H1 (cell line): ENCODE results near the gene KIF5A. TPM values are rescaled to one million over a fixed set of nuclear protein-coding genes. Genes with fewer than 3 reads are reported as not detected.

Experiments used
- CTCF ChIA-PET: fragments of 300-600 bp; sonication (Branson Sonifier 250); formaldehyde crosslinking; loops from one replicate; lab custom pipeline; 2021; ENCODE audit not compliant: partially characterized antibody; lab: Charles Lee
- POLR2A ChIA-PET: fragments of 300-600 bp; sonication (Branson Sonifier 250); formaldehyde crosslinking; loops from one replicate; lab custom pipeline; 2021; ENCODE audit warnings: inconsistent platforms; ENCODE audit not compliant: partially characterized antibody; lab: Charles Lee
- DNase-seq, 2 experiments: peaks; one replicate each; pipeline versions ENCODE4 v3.0.0 to v3.0.0-alpha.2; 2010 to 2022; ENCODE audit warnings: low spot score in 2 of 2, low read depth in 1 of 2, mixed read lengths in 1 of 2
- FAIRE-seq: peaks from 2 replicates; lab custom pipeline; 2011; peaks lifted over from hg19 to GRCh38; lab: Jason Lieb, UNC
- H2AFZ ChIP-seq: 2 replicates; pipeline ENCODE4 v1.8.1; 2012; ENCODE audit warnings: low read length, inconsistent platforms
- H2AK5ac ChIP-seq: 2 replicates; pipeline ENCODE4 v1.6.1; 2013; ENCODE audit warnings: low read depth, low read length
- H2BK120ac ChIP-seq: replicated peaks from 2 replicates; pipeline ENCODE3; 2013; ENCODE audit warnings: low read depth, low read length, inconsistent platforms
- H2BK12ac ChIP-seq: 2 replicates; pipeline ENCODE4 v1.6.1; 2013; ENCODE audit warnings: low read depth, low read length
- H2BK15ac ChIP-seq: 2 replicates; pipeline ENCODE4 v1.6.1; 2013; ENCODE audit warnings: low read length
- H2BK20ac ChIP-seq: 2 replicates; pipeline ENCODE4 v1.6.1; 2013; ENCODE audit warnings: low read length
- H2BK5ac ChIP-seq: 2 replicates; pipeline ENCODE4 v1.6.1; 2013; ENCODE audit warnings: low read depth, low read length
- H3K14ac ChIP-seq: 2 replicates; pipeline ENCODE4 v1.6.1; 2013; ENCODE audit warnings: inconsistent platforms; ENCODE audit not compliant: insufficient read length
- H3K18ac ChIP-seq: 2 replicates; pipeline ENCODE4 v1.6.1; 2013; ENCODE audit warnings: low read length; ENCODE audit errors: extremely low read depth
- H3K23ac ChIP-seq: 2 replicates; pipeline ENCODE4 v1.6.1; 2013; ENCODE audit warnings: inconsistent platforms; ENCODE audit not compliant: insufficient read length
- H3K23me2 ChIP-seq: 2 replicates; pipeline ENCODE4 v1.6.1; 2013; ENCODE audit warnings: low read depth, low read length
- H3K27ac ChIP-seq: 2 replicates; pipeline ENCODE4 v1.6.1; 2011; ENCODE audit warnings: low read depth, low read length, inconsistent platforms
- H3K27me3 ChIP-seq, 4 experiments: replicated peaks in 1 of 4; 1 replicate in 1 of 4; 2 replicates in 3 of 4; pipeline versions ENCODE4 v1.6.1 to v1.8.1; 2011 to 2013; ENCODE audit warnings: low read length in 3 of 4, mild to moderate bottlenecking in 3 of 4, inconsistent platforms in 2 of 4, mixed read lengths in 2 of 4, moderate library complexity in 1 of 4; ENCODE audit not compliant: control insufficient read depth in 3 of 4, insufficient read depth in 3 of 4; ENCODE audit errors: extremely low read depth in 1 of 4
- H3K36me3 ChIP-seq, 4 experiments: 2 replicates each; pipeline versions ENCODE4 v1.6.1 to v1.8.1; 2011 to 2013; ENCODE audit warnings: mild to moderate bottlenecking in 4 of 4, low read length in 3 of 4, moderate library complexity in 2 of 4, control low read depth in 1 of 4, inconsistent platforms in 1 of 4; ENCODE audit not compliant: insufficient read depth in 4 of 4, control insufficient read depth in 2 of 4
- H3K4ac ChIP-seq: replicated peaks from 2 replicates; pipeline ENCODE3; 2013; ENCODE audit warnings: low read length, low read depth, mixed read lengths, inconsistent platforms; ENCODE audit not compliant: insufficient read length
- H3K4me1 ChIP-seq, 4 experiments: replicated peaks in 1 of 4; 1 replicate in 1 of 4; 2 replicates in 3 of 4; pipeline versions ENCODE4 v1.6.1 to v1.8.1; 2011 to 2013; ENCODE audit warnings: low read length in 3 of 4, inconsistent platforms in 2 of 4, mixed read lengths in 1 of 4; ENCODE audit not compliant: insufficient read depth in 4 of 4, control insufficient read depth in 3 of 4
- H3K4me2 ChIP-seq, 2 experiments: 2 replicates each; pipeline versions ENCODE4 v1.6.1 to v1.8.1; 2011 to 2013; ENCODE audit warnings: low read depth in 2 of 2, low read length in 2 of 2, control low read depth in 1 of 2, inconsistent platforms in 1 of 2, mild to moderate bottlenecking in 1 of 2; ENCODE audit not compliant: insufficient read depth in 1 of 2
- H3K4me3 ChIP-seq, 4 experiments: fragments of 200-600, 300-600 bp in 1 of 4; sonication (generic), shearing (Covaris generic), sonication (Bioruptor Twin) in 1 of 4; 2 replicates each; pipeline versions ENCODE4 v1.5.1 to v1.8.1; 2011 to 2016; ENCODE audit warnings: low read length in 4 of 4, low read depth in 3 of 4, control low read depth in 2 of 4, inconsistent platforms in 2 of 4, mild to moderate bottlenecking in 2 of 4, mixed read lengths in 1 of 4, moderate library complexity in 1 of 4; ENCODE audit not compliant: insufficient read depth in 2 of 4; ENCODE audit errors: extremely low read depth in 1 of 4
- H3K56ac ChIP-seq: replicated peaks from 2 replicates; pipeline ENCODE3; 2013; ENCODE audit warnings: low read depth, mild to moderate bottlenecking, mixed read lengths, low read length, inconsistent platforms; ENCODE audit not compliant: insufficient read length
- H3K79me1 ChIP-seq: 2 replicates; pipeline ENCODE4 v1.6.1; 2013; ENCODE audit warnings: low read depth, low read length, control low read depth
- H3K79me2 ChIP-seq, 2 experiments: 2 replicates each; pipeline versions ENCODE4 v1.6.1 to v1.8.1; 2012 to 2013; ENCODE audit warnings: low read length in 2 of 2, mild to moderate bottlenecking in 2 of 2, inconsistent platforms in 1 of 2; ENCODE audit not compliant: insufficient read depth in 2 of 2, control insufficient read depth in 1 of 2
- H3K9ac ChIP-seq, 4 experiments: replicated peaks in 1 of 4; 1 replicate in 1 of 4; 2 replicates in 3 of 4; pipeline versions ENCODE4 v1.6.1 to v1.8.1; 2011 to 2013; ENCODE audit warnings: low read depth in 3 of 4, low read length in 3 of 4, control low read depth in 2 of 4, mild to moderate bottlenecking in 2 of 4, moderate library complexity in 2 of 4, inconsistent platforms in 1 of 4; ENCODE audit errors: extremely low read depth in 1 of 4
- H3K9me3 ChIP-seq, 2 experiments: 2 replicates each; pipeline versions ENCODE4 v1.6.1 to v1.8.1; 2012 to 2013; ENCODE audit warnings: mild to moderate bottlenecking in 2 of 2, moderate library complexity in 2 of 2, control low read depth in 1 of 2, inconsistent platforms in 1 of 2, low read depth in 1 of 2, low read length in 1 of 2, mixed read lengths in 1 of 2; ENCODE audit not compliant: insufficient read depth in 2 of 2
- H4K20me1 ChIP-seq, 2 experiments: replicated peaks in 1 of 2; 2 replicates each; pipeline versions ENCODE3 to v1.8.1; 2011 to 2013; ENCODE audit warnings: inconsistent platforms in 2 of 2, low read length in 2 of 2, mild to moderate bottlenecking in 1 of 2; ENCODE audit not compliant: insufficient read depth in 2 of 2, control insufficient read depth in 1 of 2
- H4K5ac ChIP-seq: 2 replicates; pipeline ENCODE4 v1.6.1; 2013; ENCODE audit warnings: low read length, low read depth, mixed read lengths, inconsistent platforms; ENCODE audit not compliant: insufficient read length
- H4K8ac ChIP-seq: 2 replicates; pipeline ENCODE4 v1.8.0; 2013; ENCODE audit warnings: mild to moderate bottlenecking, moderate library complexity, low read length, inconsistent platforms; ENCODE audit not compliant: insufficient read depth; ENCODE audit errors: extremely low read depth
- H4K91ac ChIP-seq: replicated peaks from 2 replicates; pipeline ENCODE3; 2013; ENCODE audit warnings: low read length, mixed read lengths, inconsistent platforms; ENCODE audit not compliant: insufficient read length
- BACH1 ChIP-seq: IDR thresholded peaks from 2 replicates; pipeline ENCODE4 v1.6.1; 2012; ENCODE audit warnings: low read length, improper control_type of control experiment
- BCL11A ChIP-seq, 2 experiments: IDR thresholded peaks; one replicate each; pipeline ENCODE4 v1.6.1; 2011; ENCODE audit warnings: low read depth in 2 of 2, low read length in 2 of 2, mild to moderate bottlenecking in 2 of 2
- CHD2 ChIP-seq: IDR thresholded peaks from 2 replicates; pipeline ENCODE4 v1.6.1; 2012; ENCODE audit warnings: low read length, improper control_type of control experiment
- EGR1 ChIP-seq: IDR thresholded peaks from 2 replicates; pipeline ENCODE4 v1.6.1; 2011; ENCODE audit warnings: low read depth, low read length, borderline replicate concordance
- GABPA ChIP-seq: IDR thresholded peaks from 2 replicates; pipeline ENCODE4 v1.6.1; 2011; ENCODE audit warnings: mild to moderate bottlenecking, low read length, moderate library complexity, borderline replicate concordance; ENCODE audit not compliant: insufficient read depth
- GTF2F1 ChIP-seq: IDR thresholded peaks from 2 replicates; pipeline ENCODE4 v1.6.1; 2012; ENCODE audit warnings: low read depth, low read length, improper control_type of control experiment, borderline replicate concordance
- WGBS, 2 experiments: shearing (Covaris generic) in 1 of 2; methylation state at CpG; one replicate each; pipeline versions ENCODE4 v1.1.6 to v1.1.7; 2013 to 2015; ENCODE audit warnings: low lambda C conversion rate in 2 of 2, mixed read lengths in 2 of 2, inconsistent platforms in 1 of 2, low coverage in 1 of 2, missing lambda C conversion rate in 1 of 2; ENCODE audit not compliant: insufficient replicate concordance in 2 of 2, insufficient coverage in 1 of 2, insufficient read length in 1 of 2; ENCODE audit errors: extremely low coverage in 1 of 2, missing lambda C conversion rate in 1 of 2; 5-methylcytosine and 5-hydroxymethylcytosine counted together
- polyA plus RNA-seq, 7 experiments: library from polyadenylated mRNA; depleted of rRNA in 3 of 7; stranded (reverse) in 5 of 7; unstranded in 2 of 7; fragments of >200 nt in 5 of 7; fragments of 200-250 nt in 2 of 7; gene quantifications; 1 replicate in 5 of 7; 2 replicates in 1 of 7; 4 replicates in 1 of 7; pipeline versions ENCODE4 v1.2.1 to v1.2.3, GENCODE V29; 2011 to 2013; ENCODE audit warnings: missing spikeins in 2 of 7, mixed read lengths in 2 of 7
- total RNA-seq: library from RNA; stranded (reverse); fragmentation: NEBNext Ultra II Directional; extraction: Animal tissue kit (Norgen Biotek cat#: 25700); gene quantifications from 2 replicates; pipeline ENCODE4 v1.2.1, GENCODE V29; 2021
- TF ChIP-seq, protein P1 (sequence below): IDR thresholded peaks from 2 replicates; pipeline ENCODE4 v1.6.1; 2011; ENCODE audit warnings: low read depth, mild to moderate bottlenecking, low read length; ENCODE audit not compliant: insufficient read depth
- TF ChIP-seq, protein P2 (sequence below), 3 experiments: IDR thresholded peaks; 1 replicate in 2 of 3; 2 replicates in 1 of 3; pipeline versions ENCODE4 v1.5.1 to v1.6.1; 2011; ENCODE audit warnings: low read length in 3 of 3, mild to moderate bottlenecking in 3 of 3, inconsistent platforms in 2 of 3, low read depth in 1 of 3, moderate library complexity in 1 of 3; ENCODE audit not compliant: insufficient read depth in 1 of 3; ENCODE audit errors: control extremely low read depth in 1 of 3

The KIF5A gene
- total and polyA plus RNA-seq, 2 of the 8 experiments (the other 6 are each of a cell fraction or from before 2014, with no cell fraction given): 10.7 to 21.9 TPM

DNA sequence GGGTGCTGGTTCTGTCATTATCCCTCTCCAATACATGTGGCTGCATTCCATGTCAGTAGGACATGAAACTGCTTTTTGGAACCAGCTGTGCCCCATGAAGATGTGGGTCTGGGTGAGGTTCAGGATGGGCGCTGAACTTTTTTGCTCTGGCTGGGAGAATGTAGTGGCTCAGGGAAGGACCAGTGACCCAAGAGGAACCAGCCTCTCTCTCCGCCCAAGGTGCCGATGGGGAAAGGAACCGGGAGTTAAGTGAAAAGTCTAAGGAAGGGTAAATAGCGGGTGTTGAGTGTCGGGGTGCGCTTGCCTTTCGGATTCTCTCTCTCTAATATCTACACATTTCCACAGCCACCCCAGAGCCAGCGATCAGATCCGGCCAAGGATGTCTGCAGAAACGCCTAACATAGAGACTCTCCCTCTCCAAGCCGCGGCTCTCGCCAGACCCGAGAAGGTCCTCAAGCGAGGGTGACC, 69.2 kb downstream of the KIF5A start:
- Histone ChIP-seq H3K14ac (no peak overlapping the region), H2AK5ac (no peak overlapping the region), H3K18ac (0 out of 2 replicates have a peak overlapping the region, but pooled peaks have one; percentile 60), H2BK20ac (no peak overlapping the region), H2BK5ac (no peak overlapping the region), H2AFZ (no peak overlapping the region), H3K4me2 (peak overlapping the region; percentile 54 to 74), H3K56ac (peak overlapping the region; percentile 49), H3K27ac (no peak overlapping the region), H3K4ac (no peak overlapping the region), H3K23me2 (peaks cover 7% of the 10 kb centered on the region; the same call in 1 of the 2 replicates), H2BK120ac (no peak overlapping the region), H3K23ac (no peak overlapping the region), H4K5ac (no peak overlapping the region), H4K20me1 (peaks cover 0 to 31% of the 10 kb centered on the region in 2 experiments), H3K9ac (no peak overlapping the region), H3K27me3 (peaks cover 62 to 95% (median 93%) of the 10 kb centered on the region in 4 experiments), H4K8ac (no peak overlapping the region; the same call in 1 of the 2 replicates), H2BK12ac (0 out of 2 replicates have a peak overlapping the region, but pooled peaks have one; percentile 50), H3K4me3 (peak overlapping the region; percentile 11 to 48 (median 37); a peak in 7 of 8 replicates), H3K4me1 (peaks cover 1 to 19% (median 12%) of the 10 kb centered on the region in 4 experiments), H4K91ac (no peak overlapping the region), H3K9me3 (no peaks in the 10 kb centered on the region; a peak in 1 of 4 replicates), H3K79me1 (0 out of 2 replicates have a peak, but pooled peaks cover 2% of the 10 kb centered on the region), H3K36me3 (no peaks in the 10 kb centered on the region), H3K79me2 (no peaks in the 10 kb centered on the region), H2BK15ac (0 out of 2 replicates have a peak overlapping the region, but pooled peaks have one; percentile 61)
- 33% methylated on average over 16 of the region's 16 CpGs; no CpG with 5 or more reads in 1 of the 2 experiments for WGBS, 2 experiments
- FAIRE-seq (no peak), DNase-seq (peak in 1 of 2 experiments; percentile 59)
- ChIA-PET CTCF (interaction anchor here (1.0 to 10.7 kb wide), 13 partner anchors 8 to 405 kb away, joined by 3 to 201 read pairs (median 13); partner anchors contain the start of genes ARHGEF25, B4GALNT1, DTX3 and PIP4K2C), POLR2A (interaction anchor here (0.7 to 3.6 kb wide), 6 partner anchors 9 to 126 kb away, joined by 4 to 45 read pairs (median 6); partner anchors contain the start of genes ARHGEF25, PIP4K2C and TSPAN31)
- TF ChIP-seq, protein P1, sequence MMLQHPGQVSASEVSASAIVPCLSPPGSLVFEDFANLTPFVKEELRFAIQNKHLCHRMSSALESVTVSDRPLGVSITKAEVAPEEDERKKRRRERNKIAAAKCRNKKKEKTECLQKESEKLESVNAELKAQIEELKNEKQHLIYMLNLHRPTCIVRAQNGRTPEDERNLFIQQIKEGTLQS: no peak
- TF ChIP-seq BACH1 (no peak), CHD2 (no peak), GTF2F1 (no peak), GABPA (no peak), BCL11A (IDR thresholded peaks at IDR 0.05; ENCODE audit: low read depth in 2 of 2, low read length in 2 of 2) (no peak), EGR1 (no peak)
- TF ChIP-seq, protein P2, sequence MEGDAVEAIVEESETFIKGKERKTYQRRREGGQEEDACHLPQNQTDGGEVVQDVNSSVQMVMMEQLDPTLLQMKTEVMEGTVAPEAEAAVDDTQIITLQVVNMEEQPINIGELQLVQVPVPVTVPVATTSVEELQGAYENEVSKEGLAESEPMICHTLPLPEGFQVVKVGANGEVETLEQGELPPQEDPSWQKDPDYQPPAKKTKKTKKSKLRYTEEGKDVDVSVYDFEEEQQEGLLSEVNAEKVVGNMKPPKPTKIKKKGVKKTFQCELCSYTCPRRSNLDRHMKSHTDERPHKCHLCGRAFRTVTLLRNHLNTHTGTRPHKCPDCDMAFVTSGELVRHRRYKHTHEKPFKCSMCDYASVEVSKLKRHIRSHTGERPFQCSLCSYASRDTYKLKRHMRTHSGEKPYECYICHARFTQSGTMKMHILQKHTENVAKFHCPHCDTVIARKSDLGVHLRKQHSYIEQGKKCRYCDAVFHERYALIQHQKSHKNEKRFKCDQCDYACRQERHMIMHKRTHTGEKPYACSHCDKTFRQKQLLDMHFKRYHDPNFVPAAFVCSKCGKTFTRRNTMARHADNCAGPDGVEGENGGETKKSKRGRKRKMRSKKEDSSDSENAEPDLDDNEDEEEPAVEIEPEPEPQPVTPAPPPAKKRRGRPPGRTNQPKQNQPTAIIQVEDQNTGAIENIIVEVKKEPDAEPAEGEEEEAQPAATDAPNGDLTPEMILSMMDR (IDR thresholded peaks at IDR 0.05; ENCODE audit: control extremely low read depth in 1 of 3, insufficient read depth in 1 of 3, low read depth in 1 of 3, low read length in 3 of 3): no peak
